ENCODE data around the gene PNKP. TPM values are rescaled to one million over a fixed set of nuclear protein-coding genes. Genes with fewer than 3 reads are reported as not detected.

The PNKP gene
- total RNA-seq, 1 donor from 2014 or later = 31.5 TPM

- DNase-seq (ENCODE audit: low spot score) = no peak
Measured at GRCh38 chr19:49860336-49861102, 6.9 kb downstream of the PNKP start.

GRCh38 chr19:49859682-49860335, 7.6 kb downstream of the PNKP start:
- no peak for DNase-seq (ENCODE audit: low spot score)

- no peak for DNase-seq (ENCODE audit: low spot score)
Measured at GRCh38 chr19:49858088-49858985, 9.0 kb downstream of the PNKP start.

- no peak for DNase-seq (ENCODE audit: low spot score)
Measured at GRCh38 chr19:49857838-49858087, 9.6 kb downstream of the PNKP start.

- DNase-seq (ENCODE audit: low spot score) = no peak
Measured at GRCh38 chr19:49857061-49857837, 10.1 kb downstream of the PNKP start.

GRCh38 chr19:49856574-49857021, 10.8 kb downstream of the PNKP start:
- no peak for DNase-seq (ENCODE audit: low spot score)

GRCh38 chr19:49855676-49856573, 11.5 kb downstream of the PNKP start:
- no peak for DNase-seq (ENCODE audit: low spot score)

- no peak for DNase-seq (ENCODE audit: low spot score)
Measured at GRCh38 chr19:49855277-49855675, 12.1 kb downstream of the PNKP start.

- no peak for DNase-seq (ENCODE audit: low spot score)
Measured at GRCh38 chr19:49854378-49855263, 12.8 kb downstream of the PNKP start.

- no peak for DNase-seq (ENCODE audit: low spot score)
Measured at GRCh38 chr19:49853852-49854377, 13.5 kb downstream of the PNKP start.

- DNase-seq (ENCODE audit: low spot score) = no peak
Measured at GRCh38 chr19:49852631-49853126, 14.7 kb downstream of the PNKP start.

- no peak for DNase-seq (ENCODE audit: low spot score)
Measured at GRCh38 chr19:49851456-49852259, 15.7 kb downstream of the PNKP start.

- peak; percentile 89 for DNase-seq (ENCODE audit: low spot score)
Measured at GRCh38 chr19:49850487-49851342, 16.7 kb downstream of the PNKP start, which contains the start of gene PTOV1. PTOV1 (plus strand) TSS chr19:49851159.

GRCh38 chr19:49850221-49850486, 17.2 kb downstream of the PNKP start:
- DNase-seq (ENCODE audit: low spot score) = no peak

- DNase-seq (ENCODE audit: low spot score) = no peak
Measured at GRCh38 chr19:49849433-49850220, 17.7 kb downstream of the PNKP start.

- no peak for DNase-seq (ENCODE audit: low spot score)
Measured at GRCh38 chr19:49848938-49849337, 18.4 kb downstream of the PNKP start.
